ENCODE results near the gene CDHR2. TPM values are rescaled to one million over a fixed set of nuclear protein-coding genes. Genes with fewer than 3 reads are reported as not detected.
"Not testable (repeated sequence)": the region's sequence is repeated elsewhere in the genome, so short reads cannot be mapped to it uniquely, and the experiment has no call there.

The CDHR2 gene
- polyA plus RNA-seq, 1 experiment, result not detected

- no peak for TF ChIP-seq CTCF (IDR thresholded peaks at IDR 0.05; ENCODE audit: insufficient read depth, low read depth, low read length)
- H3K36me3 ChIP-seq (ENCODE audit: control insufficient read depth, insufficient read depth, low read length), result no peaks in the 10 kb centered on the region
- DNase-seq (ENCODE audit: low read depth), result no peak
- POLR2A ChIA-PET, result no interaction called here
- CTCF ChIA-PET, result interaction anchor here (1.2 kb wide), 1 partner anchor 14 kb away, joined by 3 read pairs; no protein-coding TSS in a partner anchor
- no peaks in the 10 kb centered on the region for H3K27me3 ChIP-seq (ENCODE audit: control insufficient read depth, insufficient read depth, low read length)
- no peak overlapping the region for H3K4me3 ChIP-seq (ENCODE audit: low read depth, low read length)
Measured at GRCh38 chr5:176587398-176587797, 38.3 kb downstream of the CDHR2 start.

- Histone ChIP-seq H3K4me3 (ENCODE audit: low read depth, low read length) (no peak overlapping the region), H3K27me3 (ENCODE audit: control insufficient read depth, insufficient read depth, low read length) (no peaks in the 10 kb centered on the region), H3K36me3 (ENCODE audit: control insufficient read depth, insufficient read depth, low read length) (no peaks in the 10 kb centered on the region)
- DNase-seq (ENCODE audit: low read depth), result no peak
- ChIA-PET CTCF (no interaction called here), POLR2A (no interaction called here)
- TF ChIP-seq CTCF (IDR thresholded peaks at IDR 0.05; ENCODE audit: insufficient read depth, low read depth, low read length), result no peak
Measured at GRCh38 chr5:176588297-176588696, 39.2 kb downstream of the CDHR2 start.

GRCh38 chr5:176589039-176589769 is 40.1 kb downstream of the CDHR2 start:
- CTCF ChIA-PET, result interaction anchor here (0.9 to 1.8 kb wide), 2 partner anchors 16 kb away, joined by 3 to 6 read pairs; no protein-coding TSS in a partner anchor
- POLR2A ChIA-PET, result no interaction called here
- DNase-seq (ENCODE audit: low read depth), result no peak

GRCh38 chr5:176590035-176590717 is 41.0 kb downstream of the CDHR2 start:
- POLR2A ChIA-PET, result no interaction called here
- Histone ChIP-seq H3K4me3 (ENCODE audit: low read depth, low read length) (no peak overlapping the region), H3K36me3 (ENCODE audit: control insufficient read depth, insufficient read depth, low read length) (no peaks in the 10 kb centered on the region), H3K27me3 (ENCODE audit: control insufficient read depth, insufficient read depth, low read length) (no peaks in the 10 kb centered on the region)
- CTCF ChIA-PET, result interaction anchor here (1.0 to 1.8 kb wide), 2 partner anchors 11 to 17 kb away, joined by 4 to 6 read pairs; no protein-coding TSS in a partner anchor
- no peak for DNase-seq (ENCODE audit: low read depth)
- TF ChIP-seq CTCF (IDR thresholded peaks at IDR 0.05; ENCODE audit: insufficient read depth, low read depth, low read length), result no peak

More at GRCh38 chr5:176589039-176589769, 40.1 kb downstream of the CDHR2 start:
- no peaks in the 10 kb centered on the region for H3K27me3 ChIP-seq (ENCODE audit: control insufficient read depth, insufficient read depth, low read length)
- H3K4me3 ChIP-seq (ENCODE audit: low read depth, low read length), result no peak overlapping the region
- no peak for TF ChIP-seq CTCF (IDR thresholded peaks at IDR 0.05; ENCODE audit: insufficient read depth, low read depth, low read length)
- H3K36me3 ChIP-seq (ENCODE audit: control insufficient read depth, insufficient read depth, low read length), result no peaks in the 10 kb centered on the region

- H3K36me3 ChIP-seq (ENCODE audit: control insufficient read depth, insufficient read depth, low read length); H3K4me3 ChIP-seq (ENCODE audit: low read depth, low read length); POLR2A ChIA-PET; H3K27me3 ChIP-seq (ENCODE audit: control insufficient read depth, insufficient read depth, low read length); DNase-seq (ENCODE audit: low read depth); CTCF ChIA-PET: not testable (repeated sequence)
Measured at GRCh38 chr5:176591667-176592066, 42.5 kb downstream of the CDHR2 start.

Measured in BJ (cell line).